ENCODE data around the gene KANK4. TPM values are rescaled to one million over a fixed set of nuclear protein-coding genes. Genes with fewer than 3 reads are reported as not detected.

KANK4 gene
- total RNA-seq, 4 donors from 2014 or later = 1.3 to 2.7 (median 1.7) TPM

GRCh38 chr1:62349470-62350233 is 30.4 kb upstream of the KANK4 start:
- DNase-seq (ENCODE audit: low spot score) (no peak), ATAC-seq (ENCODE audit: low FRiP score) (no peak)
- TF ChIP-seq, protein P1, sequence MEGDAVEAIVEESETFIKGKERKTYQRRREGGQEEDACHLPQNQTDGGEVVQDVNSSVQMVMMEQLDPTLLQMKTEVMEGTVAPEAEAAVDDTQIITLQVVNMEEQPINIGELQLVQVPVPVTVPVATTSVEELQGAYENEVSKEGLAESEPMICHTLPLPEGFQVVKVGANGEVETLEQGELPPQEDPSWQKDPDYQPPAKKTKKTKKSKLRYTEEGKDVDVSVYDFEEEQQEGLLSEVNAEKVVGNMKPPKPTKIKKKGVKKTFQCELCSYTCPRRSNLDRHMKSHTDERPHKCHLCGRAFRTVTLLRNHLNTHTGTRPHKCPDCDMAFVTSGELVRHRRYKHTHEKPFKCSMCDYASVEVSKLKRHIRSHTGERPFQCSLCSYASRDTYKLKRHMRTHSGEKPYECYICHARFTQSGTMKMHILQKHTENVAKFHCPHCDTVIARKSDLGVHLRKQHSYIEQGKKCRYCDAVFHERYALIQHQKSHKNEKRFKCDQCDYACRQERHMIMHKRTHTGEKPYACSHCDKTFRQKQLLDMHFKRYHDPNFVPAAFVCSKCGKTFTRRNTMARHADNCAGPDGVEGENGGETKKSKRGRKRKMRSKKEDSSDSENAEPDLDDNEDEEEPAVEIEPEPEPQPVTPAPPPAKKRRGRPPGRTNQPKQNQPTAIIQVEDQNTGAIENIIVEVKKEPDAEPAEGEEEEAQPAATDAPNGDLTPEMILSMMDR (IDR thresholded peaks at IDR 0.05) = no peak

- TF ChIP-seq, protein P1 (IDR thresholded peaks at IDR 0.05) = no peak
- DNase-seq (ENCODE audit: low spot score) (no peak), ATAC-seq (ENCODE audit: low FRiP score) (no peak)
Observed at GRCh38 chr1:62346886-62347285, 27.7 kb upstream of the KANK4 start.

- no peak for ATAC-seq (ENCODE audit: low FRiP score)
Observed at GRCh38 chr1:62343911-62344310, 24.7 kb upstream of the KANK4 start.

DNA sequence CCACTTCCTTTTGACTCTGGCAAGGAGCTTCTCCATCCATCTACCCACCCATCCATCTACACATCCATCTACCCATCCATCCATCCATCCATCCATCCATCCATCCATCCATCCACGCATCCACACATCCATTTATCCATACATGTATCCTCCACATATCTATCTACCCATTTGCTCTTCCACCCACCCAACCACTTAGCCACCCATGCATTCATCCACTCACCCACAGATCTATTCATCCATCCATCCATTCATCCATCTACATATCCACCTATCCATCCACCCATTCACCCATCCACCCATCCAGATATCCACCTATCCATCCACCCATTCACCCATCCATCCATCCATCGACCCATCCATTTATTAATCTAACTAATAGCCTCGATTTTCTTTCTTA is 23.0 kb upstream of the KANK4 start:
- ATAC-seq (ENCODE audit: low FRiP score) = no peak
- no peak for DNase-seq (ENCODE audit: low spot score)

More at GRCh38 chr1:62343911-62344310, 24.7 kb upstream of the KANK4 start:
- DNase-seq (ENCODE audit: low spot score) = no peak
- TF ChIP-seq, protein P1 (IDR thresholded peaks at IDR 0.05) = no peak

GRCh38 chr1:62341615-62342014 is 22.4 kb upstream of the KANK4 start:
- no peak for DNase-seq (ENCODE audit: low spot score)
- ATAC-seq (ENCODE audit: low FRiP score) = no peak

More for the DNA sequence above, 23.0 kb upstream of the KANK4 start:
- TF ChIP-seq, protein P1 (IDR thresholded peaks at IDR 0.05) = no peak

DNA sequence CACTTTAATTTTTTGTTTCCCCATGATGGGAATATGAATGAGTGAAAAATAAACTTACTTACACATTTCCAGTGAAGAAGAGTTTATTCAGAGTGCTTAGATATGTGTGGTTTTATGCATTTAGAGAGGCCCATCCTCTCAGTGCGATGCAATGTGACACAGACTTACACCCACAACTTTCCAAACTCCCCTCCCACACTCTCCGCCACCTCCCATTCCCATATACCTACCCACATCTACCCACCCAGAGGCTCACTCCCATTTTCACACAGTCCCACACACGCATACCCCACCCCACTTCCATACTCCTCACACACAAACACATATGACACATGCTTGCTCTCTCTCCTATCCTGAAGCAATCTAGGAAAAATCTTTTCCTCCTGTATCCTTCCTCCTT is 21.9 kb upstream of the KANK4 start:
- DNase-seq (ENCODE audit: low spot score) = no peak
- TF ChIP-seq, protein P1 (IDR thresholded peaks at IDR 0.05) = no peak

More at GRCh38 chr1:62341615-62342014, 22.4 kb upstream of the KANK4 start:
- TF ChIP-seq, protein P1 (IDR thresholded peaks at IDR 0.05) = no peak

More for the DNA sequence above, 21.9 kb upstream of the KANK4 start:
- ATAC-seq (ENCODE audit: low FRiP score) = no peak

All from omental fat pad (tissue), 4 donors.